ENCODE results near the gene GPRIN3.

GPRIN3 gene

DNA sequence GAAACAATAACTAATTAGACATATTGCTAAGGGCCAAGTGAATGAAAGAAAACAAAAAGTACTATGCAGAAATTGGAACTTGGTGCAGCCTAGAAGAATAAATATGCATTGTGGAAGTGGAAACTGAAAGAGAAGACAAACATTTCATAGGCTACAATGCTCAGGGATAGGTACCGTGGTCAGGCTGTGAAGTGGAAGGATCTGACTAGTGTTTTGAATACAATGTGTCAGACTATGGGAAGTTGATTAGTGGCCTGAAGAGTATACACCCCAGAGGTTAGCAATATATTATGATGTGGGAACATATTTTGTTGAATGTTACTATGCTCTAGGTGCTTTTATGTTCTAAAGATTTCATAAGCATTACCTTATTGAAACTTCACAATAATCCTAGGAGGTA lies 36.8 kb downstream of the GPRIN3 start:
- Histone ChIP-seq H3K9me3 (ENCODE audit: insufficient read depth, low read depth, low read length) (no peaks in the 10 kb centered on the region), H3F3A (ENCODE audit: low read depth) (no peaks in the 10 kb centered on the region), H3K4me1 (ENCODE audit: insufficient read depth, low read length, poor library complexity, severe bottlenecking) (no peaks in the 10 kb centered on the region), H3K4me2 (ENCODE audit: low read depth, low read length, poor library complexity, severe bottlenecking) (no peak overlapping the region), H3K27me3 (ENCODE audit: insufficient read depth, low read length, poor library complexity, severe bottlenecking) (no peaks in the 10 kb centered on the region), H3K36me3 (ENCODE audit: insufficient read depth, low read length) (no peaks in the 10 kb centered on the region), H3K9ac (ENCODE audit: low read depth, low read length, poor library complexity, severe bottlenecking) (no peak overlapping the region), H3K9me2 (replicated peaks; ENCODE audit: low read depth, low read length) (no peaks in the 10 kb centered on the region), H3K79me2 (ENCODE audit: insufficient read depth, low read length) (no peaks in the 10 kb centered on the region), H3K4me3 (ENCODE audit: low read length, poor library complexity, severe bottlenecking) (no peak overlapping the region), H2AFZ (ENCODE audit: low read length) (no peak overlapping the region), H4K20me1 (ENCODE audit: insufficient read depth, low read length, poor library complexity, severe bottlenecking) (no peaks in the 10 kb centered on the region)
- TF ChIP-seq, protein P1, sequence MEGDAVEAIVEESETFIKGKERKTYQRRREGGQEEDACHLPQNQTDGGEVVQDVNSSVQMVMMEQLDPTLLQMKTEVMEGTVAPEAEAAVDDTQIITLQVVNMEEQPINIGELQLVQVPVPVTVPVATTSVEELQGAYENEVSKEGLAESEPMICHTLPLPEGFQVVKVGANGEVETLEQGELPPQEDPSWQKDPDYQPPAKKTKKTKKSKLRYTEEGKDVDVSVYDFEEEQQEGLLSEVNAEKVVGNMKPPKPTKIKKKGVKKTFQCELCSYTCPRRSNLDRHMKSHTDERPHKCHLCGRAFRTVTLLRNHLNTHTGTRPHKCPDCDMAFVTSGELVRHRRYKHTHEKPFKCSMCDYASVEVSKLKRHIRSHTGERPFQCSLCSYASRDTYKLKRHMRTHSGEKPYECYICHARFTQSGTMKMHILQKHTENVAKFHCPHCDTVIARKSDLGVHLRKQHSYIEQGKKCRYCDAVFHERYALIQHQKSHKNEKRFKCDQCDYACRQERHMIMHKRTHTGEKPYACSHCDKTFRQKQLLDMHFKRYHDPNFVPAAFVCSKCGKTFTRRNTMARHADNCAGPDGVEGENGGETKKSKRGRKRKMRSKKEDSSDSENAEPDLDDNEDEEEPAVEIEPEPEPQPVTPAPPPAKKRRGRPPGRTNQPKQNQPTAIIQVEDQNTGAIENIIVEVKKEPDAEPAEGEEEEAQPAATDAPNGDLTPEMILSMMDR (conservative IDR thresholded peaks at IDR 0.05; ENCODE audit: low read length): no peak
- no peak for TF ChIP-seq EZH2phosphoT487 (IDR thresholded peaks at IDR 0.05; ENCODE audit: borderline replicate concordance)

DNA sequence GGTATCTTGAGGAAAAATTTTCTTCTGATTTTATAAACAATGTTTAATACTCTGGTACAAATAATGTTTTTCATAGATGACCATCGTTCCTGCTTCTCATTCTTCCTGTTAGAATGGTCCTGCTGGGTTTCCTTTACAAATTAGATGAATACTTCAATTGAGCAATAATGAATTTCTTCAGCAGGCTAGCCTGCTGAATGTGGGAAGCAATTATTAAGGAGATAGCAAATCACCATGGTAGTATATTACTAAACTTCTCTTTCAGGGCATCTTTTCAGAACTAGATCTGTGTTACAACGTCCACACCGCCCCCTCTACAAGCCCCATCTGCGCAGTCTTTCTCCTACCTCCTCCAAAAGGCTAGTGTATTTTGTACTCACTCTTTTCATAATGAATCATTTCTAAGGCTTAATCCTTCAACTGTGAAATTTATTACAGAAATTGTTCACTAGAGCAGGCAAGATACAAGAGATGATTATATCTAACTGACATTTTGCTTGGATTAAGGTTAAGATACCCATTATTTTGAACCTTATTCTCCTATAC lies 38.4 kb downstream of the GPRIN3 start:
- no peak overlapping the region for H2AFZ ChIP-seq (ENCODE audit: low read length)
- TF ChIP-seq, protein P1 (conservative IDR thresholded peaks at IDR 0.05; ENCODE audit: low read length): no peak
- TF ChIP-seq EZH2phosphoT487 (IDR thresholded peaks at IDR 0.05; ENCODE audit: borderline replicate concordance): no peak
- no peaks in the 10 kb centered on the region for H3F3A ChIP-seq (ENCODE audit: low read depth)
- H3K4me3 ChIP-seq (ENCODE audit: low read length, poor library complexity, severe bottlenecking): no peak overlapping the region
- no peak overlapping the region for H3K4me2 ChIP-seq (ENCODE audit: low read depth, low read length, poor library complexity, severe bottlenecking)
- H3K27me3 ChIP-seq (ENCODE audit: insufficient read depth, low read length, poor library complexity, severe bottlenecking): no peaks in the 10 kb centered on the region
- H4K20me1 ChIP-seq (ENCODE audit: insufficient read depth, low read length, poor library complexity, severe bottlenecking): no peaks in the 10 kb centered on the region
- H3K9me3 ChIP-seq (ENCODE audit: insufficient read depth, low read depth, low read length): no peaks in the 10 kb centered on the region
- H3K36me3 ChIP-seq (ENCODE audit: insufficient read depth, low read length): no peaks in the 10 kb centered on the region
- no peak overlapping the region for H3K9ac ChIP-seq (ENCODE audit: low read depth, low read length, poor library complexity, severe bottlenecking)
- no peaks in the 10 kb centered on the region for H3K9me2 ChIP-seq (replicated peaks; ENCODE audit: low read depth, low read length)
- no peaks in the 10 kb centered on the region for H3K4me1 ChIP-seq (ENCODE audit: insufficient read depth, low read length, poor library complexity, severe bottlenecking)
- H3K79me2 ChIP-seq (ENCODE audit: insufficient read depth, low read length): no peaks in the 10 kb centered on the region

DNA sequence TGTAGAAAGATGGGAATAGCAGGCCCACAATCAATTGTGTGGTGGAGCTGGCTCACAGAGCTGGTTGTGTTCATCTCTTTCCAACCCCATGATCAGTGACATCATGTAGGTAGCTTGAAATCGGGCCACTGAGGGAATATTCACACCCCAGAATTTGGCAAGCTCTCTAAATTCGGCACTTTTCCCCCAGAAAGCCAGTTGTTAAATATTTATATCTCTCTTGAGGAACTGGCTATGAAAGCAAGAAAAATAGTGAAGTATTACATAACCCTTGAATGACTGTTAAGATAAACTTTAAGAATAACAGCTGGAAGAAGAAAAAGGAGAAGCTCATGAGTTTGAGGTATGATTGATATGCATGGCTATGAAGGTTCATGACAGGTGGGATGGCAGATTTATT lies 38.9 kb downstream of the GPRIN3 start:
- Histone ChIP-seq H2AFZ (ENCODE audit: low read length) (no peak overlapping the region), H3K9ac (ENCODE audit: low read depth, low read length, poor library complexity, severe bottlenecking) (no peak overlapping the region), H3K4me1 (ENCODE audit: insufficient read depth, low read length, poor library complexity, severe bottlenecking) (no peaks in the 10 kb centered on the region), H3K4me2 (ENCODE audit: low read depth, low read length, poor library complexity, severe bottlenecking) (no peak overlapping the region), H3K27me3 (ENCODE audit: insufficient read depth, low read length, poor library complexity, severe bottlenecking) (no peaks in the 10 kb centered on the region), H3K9me3 (ENCODE audit: insufficient read depth, low read depth, low read length) (no peaks in the 10 kb centered on the region), H3K36me3 (ENCODE audit: insufficient read depth, low read length) (no peaks in the 10 kb centered on the region), H3K4me3 (ENCODE audit: low read length, poor library complexity, severe bottlenecking) (no peak overlapping the region), H3F3A (ENCODE audit: low read depth) (no peaks in the 10 kb centered on the region), H4K20me1 (ENCODE audit: insufficient read depth, low read length, poor library complexity, severe bottlenecking) (no peaks in the 10 kb centered on the region), H3K9me2 (replicated peaks; ENCODE audit: low read depth, low read length) (no peaks in the 10 kb centered on the region), H3K79me2 (ENCODE audit: insufficient read depth, low read length) (no peaks in the 10 kb centered on the region)
- TF ChIP-seq, protein P1 (conservative IDR thresholded peaks at IDR 0.05; ENCODE audit: low read length): no peak
- no peak for TF ChIP-seq EZH2phosphoT487 (IDR thresholded peaks at IDR 0.05; ENCODE audit: borderline replicate concordance)

Data from Loucy (cell line).